Spleen (tissue), 7 donors: ENCODE data around the gene USP28.
A peak's percentile ranks its signal among the peaks of the same experiment; 100 is the strongest.

ENCODE experiments used
- POLR2A ChIP-seq, 3 donors: fragments of 450-650 bp; IDR thresholded peaks; one replicate each; pipeline ENCODE4 v1.5.1; 2017; ENCODE audit warnings: antibody characterized with exemption in 3 of 3, mild to moderate bottlenecking in 1 of 3
- TF ChIP-seq, protein P1 (sequence below), 11 experiments: fragments of 200-600 bp in 7 of 11; fragments of 450-650 bp in 4 of 11; sonication (generic) in 4 of 11; IDR thresholded peaks in 8 of 11; conservative IDR thresholded peaks in 3 of 11; 1 replicate in 7 of 11; 2 replicates in 4 of 11; pipeline versions ENCODE4 v1.4.0 to v1.8.0; 2016 to 2021; ENCODE audit warnings: antibody characterized with exemption in 11 of 11, inconsistent platforms in 4 of 11, mild to moderate bottlenecking in 1 of 11
- donor health status: DM: no; HTN: no; CAD: no; lungs with moderate emphysema.
- donor health status: DM: no; HTN: no; CAD: no.
- donor health status: DM: no; HTN: no; CAD: no.

DNA sequence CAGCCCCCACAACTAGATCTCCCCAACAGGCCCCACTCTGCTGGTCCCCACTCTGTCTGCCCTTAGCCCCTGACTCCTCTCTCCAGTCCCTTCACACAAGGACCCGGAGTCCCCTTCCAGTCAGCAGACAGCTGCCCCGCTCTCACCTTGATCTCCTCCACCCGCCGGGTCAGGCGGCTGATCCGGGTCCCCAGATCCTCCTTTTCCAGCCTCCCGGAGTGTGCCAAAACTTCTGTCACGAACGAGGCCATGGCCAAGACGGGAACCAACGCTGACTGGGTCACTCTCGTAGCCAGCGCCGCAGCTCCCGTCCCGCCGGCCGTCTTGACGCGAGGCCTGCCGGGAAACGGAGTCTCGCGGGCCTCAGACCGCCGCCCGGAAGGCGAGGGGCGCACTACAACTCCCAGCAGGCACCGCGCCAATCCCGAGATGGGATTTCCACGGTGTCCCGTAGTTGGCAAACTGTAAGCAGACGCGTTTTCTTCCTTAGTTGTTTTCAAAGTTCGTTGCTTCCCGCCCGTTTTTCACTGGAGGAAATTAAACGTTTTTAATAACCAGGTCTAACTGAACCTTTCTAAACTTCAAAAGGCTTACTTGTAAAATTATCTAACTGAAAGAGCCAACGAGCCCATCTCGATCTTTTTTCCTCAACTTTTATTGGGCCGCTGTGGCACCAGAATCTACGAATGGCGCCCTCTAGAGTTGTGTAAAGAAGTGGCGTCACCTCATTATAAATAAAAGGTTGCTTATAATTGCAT, 101.8 kb downstream of the USP28 start, which contains the start of gene ZW10:
- TF ChIP-seq, protein P1, sequence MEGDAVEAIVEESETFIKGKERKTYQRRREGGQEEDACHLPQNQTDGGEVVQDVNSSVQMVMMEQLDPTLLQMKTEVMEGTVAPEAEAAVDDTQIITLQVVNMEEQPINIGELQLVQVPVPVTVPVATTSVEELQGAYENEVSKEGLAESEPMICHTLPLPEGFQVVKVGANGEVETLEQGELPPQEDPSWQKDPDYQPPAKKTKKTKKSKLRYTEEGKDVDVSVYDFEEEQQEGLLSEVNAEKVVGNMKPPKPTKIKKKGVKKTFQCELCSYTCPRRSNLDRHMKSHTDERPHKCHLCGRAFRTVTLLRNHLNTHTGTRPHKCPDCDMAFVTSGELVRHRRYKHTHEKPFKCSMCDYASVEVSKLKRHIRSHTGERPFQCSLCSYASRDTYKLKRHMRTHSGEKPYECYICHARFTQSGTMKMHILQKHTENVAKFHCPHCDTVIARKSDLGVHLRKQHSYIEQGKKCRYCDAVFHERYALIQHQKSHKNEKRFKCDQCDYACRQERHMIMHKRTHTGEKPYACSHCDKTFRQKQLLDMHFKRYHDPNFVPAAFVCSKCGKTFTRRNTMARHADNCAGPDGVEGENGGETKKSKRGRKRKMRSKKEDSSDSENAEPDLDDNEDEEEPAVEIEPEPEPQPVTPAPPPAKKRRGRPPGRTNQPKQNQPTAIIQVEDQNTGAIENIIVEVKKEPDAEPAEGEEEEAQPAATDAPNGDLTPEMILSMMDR (IDR thresholded peaks at IDR 0.05 in 8 of 11, conservative IDR thresholded peaks at IDR 0.05 in 3 of 11), result peak; percentile 46 to 84 (median 80)
- TF ChIP-seq POLR2A (IDR thresholded peaks at IDR 0.05), result no peak
